Measurements from ENCODE around the gene CLEC16A.
A peak's percentile ranks its signal among the peaks of the same experiment; 100 is the strongest.

CLEC16A gene

DNA sequence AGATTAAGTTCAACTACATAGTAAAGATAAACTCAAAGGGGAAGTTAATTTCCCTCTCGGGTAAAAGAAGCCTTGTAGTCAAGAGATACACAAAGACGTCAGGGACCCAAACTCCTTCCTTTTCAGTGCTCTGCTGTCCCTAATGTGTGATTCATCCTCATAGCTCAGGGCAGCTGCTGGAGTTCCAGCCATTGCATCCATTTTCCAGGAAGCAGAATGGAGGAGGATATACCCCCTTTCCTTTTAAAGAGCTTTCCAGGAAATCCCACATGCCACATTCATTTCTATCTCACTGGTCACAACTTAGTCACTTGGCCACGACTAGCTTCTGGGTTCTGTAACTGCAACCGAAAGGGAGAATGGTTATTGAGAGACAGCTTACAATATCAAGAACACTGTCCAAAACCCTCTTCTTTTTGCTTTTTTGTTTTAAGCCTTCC lies 216.3 kb downstream of the CLEC16A start:
- H3K27ac ChIP-seq (ENCODE audit: low read depth, low read length) = no peak overlapping the region
- H3K56ac ChIP-seq (ENCODE audit: low read length) = no peak overlapping the region
- no peak overlapping the region for H4K5ac ChIP-seq (ENCODE audit: low read length)
- H3K9ac ChIP-seq (ENCODE audit: low read length) = no peak overlapping the region
- H3K4me2 ChIP-seq (ENCODE audit: low read length) = no peak overlapping the region
- no peaks in the 10 kb centered on the region for H3K36me3 ChIP-seq (ENCODE audit: control insufficient read depth, insufficient read depth, low read length)
- no peak overlapping the region for H3K18ac ChIP-seq (ENCODE audit: low read length)
- no peak for DNase-seq
- no peak overlapping the region for H2AK5ac ChIP-seq (ENCODE audit: low read length)
- H3K4me3 ChIP-seq (ENCODE audit: low read length) = no peak overlapping the region
- no peaks in the 10 kb centered on the region for H3K79me1 ChIP-seq (ENCODE audit: low read length)
- no peak overlapping the region for H2BK120ac ChIP-seq (ENCODE audit: low read depth, low read length)
- H3K79me2 ChIP-seq (ENCODE audit: control insufficient read depth, insufficient read depth, low read length) = no peaks in the 10 kb centered on the region
- H3K27me3 ChIP-seq (ENCODE audit: insufficient read depth, low read length, poor library complexity) = no peaks in the 10 kb centered on the region
- H3K4me1 ChIP-seq (ENCODE audit: control insufficient read depth, low read depth, low read length) = peaks cover 2% of the 10 kb centered on the region
- H2BK15ac ChIP-seq (replicated peaks; ENCODE audit: low read depth) = no peak overlapping the region
- no peak overlapping the region for H4K8ac ChIP-seq (ENCODE audit: low read depth, low read length)
- H2BK5ac ChIP-seq (ENCODE audit: low read length) = no peak overlapping the region
- WGBS (ENCODE audit: extremely low coverage, insufficient coverage, low lambda C conversion rate) = no CpG with 5 or more reads among the region's 4 CpGs
- H3K4ac ChIP-seq (ENCODE audit: low read depth, low read length) = no peak overlapping the region
- no peak overlapping the region for H3K23ac ChIP-seq (ENCODE audit: low read length)

DNA sequence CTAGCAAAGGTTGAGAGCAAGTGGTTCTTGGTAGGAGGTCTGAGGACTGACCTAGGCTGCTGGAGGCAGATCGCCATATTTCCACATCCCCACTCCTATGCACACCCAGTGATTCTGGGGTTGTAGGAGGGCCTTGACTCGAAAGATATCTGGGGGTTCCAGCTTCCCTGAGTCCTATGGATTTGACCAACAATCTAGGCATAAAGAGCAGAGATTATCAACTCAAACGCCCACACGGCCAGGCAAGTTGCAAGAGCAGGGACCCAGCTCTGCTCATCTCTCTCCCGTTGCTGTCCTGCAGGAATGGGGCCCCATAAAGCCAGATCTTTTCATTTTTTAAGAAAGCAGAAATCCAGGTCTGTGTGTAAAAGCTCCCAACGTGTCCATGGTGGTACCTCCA lies 217.1 kb downstream of the CLEC16A start:
- no CpG with 5 or more reads among the region's 6 CpGs for WGBS (ENCODE audit: extremely low coverage, insufficient coverage, low lambda C conversion rate)
- H2BK15ac ChIP-seq (replicated peaks; ENCODE audit: low read depth) = no peak overlapping the region
- H3K4me3 ChIP-seq (ENCODE audit: low read length) = no peak overlapping the region
- no peaks in the 10 kb centered on the region for H3K27me3 ChIP-seq (ENCODE audit: insufficient read depth, low read length, poor library complexity)
- H4K5ac ChIP-seq (ENCODE audit: low read length) = no peak overlapping the region
- peaks cover 2% of the 10 kb centered on the region for H3K4me1 ChIP-seq (ENCODE audit: control insufficient read depth, low read depth, low read length)
- H3K79me1 ChIP-seq (ENCODE audit: low read length) = no peaks in the 10 kb centered on the region
- no peak overlapping the region for H3K4me2 ChIP-seq (ENCODE audit: low read length)
- no peak overlapping the region for H4K8ac ChIP-seq (ENCODE audit: low read depth, low read length)
- no peak overlapping the region for H2BK120ac ChIP-seq (ENCODE audit: low read depth, low read length)
- H3K27ac ChIP-seq (ENCODE audit: low read depth, low read length) = no peak overlapping the region
- DNase-seq = no peak
- H3K4ac ChIP-seq (ENCODE audit: low read depth, low read length) = no peak overlapping the region
- no peak overlapping the region for H3K23ac ChIP-seq (ENCODE audit: low read length)
- no peaks in the 10 kb centered on the region for H3K79me2 ChIP-seq (ENCODE audit: control insufficient read depth, insufficient read depth, low read length)
- no peak overlapping the region for H3K18ac ChIP-seq (ENCODE audit: low read length)
- H2AK5ac ChIP-seq (ENCODE audit: low read length) = no peak overlapping the region
- H2BK5ac ChIP-seq (ENCODE audit: low read length) = no peak overlapping the region
- no peak overlapping the region for H3K9ac ChIP-seq (ENCODE audit: low read length)
- H3K56ac ChIP-seq (ENCODE audit: low read length) = no peak overlapping the region
- no peaks in the 10 kb centered on the region for H3K36me3 ChIP-seq (ENCODE audit: control insufficient read depth, insufficient read depth, low read length)

DNA sequence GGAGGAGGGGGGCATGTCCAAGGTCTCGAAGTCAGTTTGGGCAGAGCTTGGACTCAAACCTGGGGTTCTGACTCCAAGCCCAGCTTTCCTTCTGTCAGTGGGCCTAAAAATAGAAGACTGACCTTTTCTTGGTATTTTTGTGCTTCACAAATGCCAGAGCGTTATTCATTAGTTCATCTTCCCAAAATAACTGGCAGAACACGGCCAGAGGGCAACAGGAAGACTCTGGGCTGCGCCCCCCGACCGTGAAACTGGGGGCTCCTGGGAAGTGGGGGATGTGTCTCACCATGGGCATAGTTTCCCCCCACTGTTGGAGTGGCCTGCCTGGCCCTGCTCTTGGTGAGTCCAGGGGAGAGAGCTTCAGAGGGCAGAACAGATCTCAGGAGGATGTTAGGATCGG lies 217.6 kb downstream of the CLEC16A start:
- no peak overlapping the region for H3K4me2 ChIP-seq (ENCODE audit: low read length)
- no peak overlapping the region for H2BK15ac ChIP-seq (replicated peaks; ENCODE audit: low read depth)
- H3K79me1 ChIP-seq (ENCODE audit: low read length) = no peaks in the 10 kb centered on the region
- no peak for DNase-seq
- no peak overlapping the region for H2AK5ac ChIP-seq (ENCODE audit: low read length)
- no peaks in the 10 kb centered on the region for H3K79me2 ChIP-seq (ENCODE audit: control insufficient read depth, insufficient read depth, low read length)
- no peaks in the 10 kb centered on the region for H3K27me3 ChIP-seq (ENCODE audit: insufficient read depth, low read length, poor library complexity)
- no peak overlapping the region for H3K4me3 ChIP-seq (ENCODE audit: low read length)
- no peak overlapping the region for H3K9ac ChIP-seq (ENCODE audit: low read length)
- WGBS (ENCODE audit: extremely low coverage, insufficient coverage, low lambda C conversion rate) = no CpG with 5 or more reads among the region's 7 CpGs
- H3K27ac ChIP-seq (ENCODE audit: low read depth, low read length) = no peak overlapping the region
- no peak overlapping the region for H3K56ac ChIP-seq (ENCODE audit: low read length)
- H2BK5ac ChIP-seq (ENCODE audit: low read length) = no peak overlapping the region
- no peak overlapping the region for H4K8ac ChIP-seq (ENCODE audit: low read depth, low read length)
- H3K18ac ChIP-seq (ENCODE audit: low read length) = no peak overlapping the region
- H3K36me3 ChIP-seq (ENCODE audit: control insufficient read depth, insufficient read depth, low read length) = no peaks in the 10 kb centered on the region
- H3K4ac ChIP-seq (ENCODE audit: low read depth, low read length) = no peak overlapping the region
- no peak overlapping the region for H4K5ac ChIP-seq (ENCODE audit: low read length)
- peaks cover 2% of the 10 kb centered on the region for H3K4me1 ChIP-seq (ENCODE audit: control insufficient read depth, low read depth, low read length)
- no peak overlapping the region for H2BK120ac ChIP-seq (ENCODE audit: low read depth, low read length)
- no peak overlapping the region for H3K23ac ChIP-seq (ENCODE audit: low read length)

DNA sequence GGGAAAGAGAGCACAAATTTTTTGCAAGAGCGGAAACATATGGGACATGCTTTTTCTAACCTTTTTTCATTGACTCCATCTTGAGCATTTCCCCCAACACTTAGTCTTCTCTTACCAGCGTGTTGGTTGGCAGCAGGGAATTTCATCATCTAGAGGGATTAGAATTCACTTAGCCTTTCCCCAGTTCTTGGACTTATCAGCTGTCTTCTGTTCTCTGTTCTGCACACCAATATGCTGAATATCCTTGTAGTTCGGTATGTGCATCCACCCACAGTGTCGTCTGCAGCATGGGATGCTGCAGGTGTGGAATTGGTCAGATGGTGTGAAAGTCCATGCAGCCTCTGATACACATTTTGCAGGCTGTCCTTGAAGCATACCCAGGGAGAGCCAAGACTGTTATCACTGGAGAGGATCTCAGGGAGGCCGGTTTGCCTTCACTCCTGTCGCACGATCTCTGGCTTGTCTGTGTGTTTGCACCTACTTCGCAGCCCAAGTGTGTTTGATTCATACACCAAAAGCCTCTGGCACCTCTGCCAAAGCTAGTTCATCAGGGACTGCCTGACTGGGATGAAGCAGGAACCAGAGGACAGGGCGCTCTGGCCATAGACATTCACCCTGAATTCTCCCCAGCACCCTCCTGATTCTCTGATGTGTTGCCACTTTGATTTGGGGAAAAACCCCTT lies 218.4 kb downstream of the CLEC16A start:
- H3K56ac ChIP-seq (ENCODE audit: low read length) = no peak overlapping the region
- no peaks in the 10 kb centered on the region for H3K27me3 ChIP-seq (ENCODE audit: insufficient read depth, low read length, poor library complexity)
- no peak overlapping the region for H3K9ac ChIP-seq (ENCODE audit: low read length)
- no peak overlapping the region for H2BK15ac ChIP-seq (replicated peaks; ENCODE audit: low read depth)
- H2BK120ac ChIP-seq (ENCODE audit: low read depth, low read length) = no peak overlapping the region
- no peak overlapping the region for H3K4me3 ChIP-seq (ENCODE audit: low read length)
- H3K18ac ChIP-seq (ENCODE audit: low read length) = no peak overlapping the region
- no peak overlapping the region for H3K23ac ChIP-seq (ENCODE audit: low read length)
- H2BK5ac ChIP-seq (ENCODE audit: low read length) = no peak overlapping the region
- H3K36me3 ChIP-seq (ENCODE audit: control insufficient read depth, insufficient read depth, low read length) = no peaks in the 10 kb centered on the region
- H4K5ac ChIP-seq (ENCODE audit: low read length) = no peak overlapping the region
- no peaks in the 10 kb centered on the region for H3K79me2 ChIP-seq (ENCODE audit: control insufficient read depth, insufficient read depth, low read length)
- peaks cover 2% of the 10 kb centered on the region for H3K4me1 ChIP-seq (ENCODE audit: control insufficient read depth, low read depth, low read length)
- H4K8ac ChIP-seq (ENCODE audit: low read depth, low read length) = no peak overlapping the region
- H3K27ac ChIP-seq (ENCODE audit: low read depth, low read length) = no peak overlapping the region
- DNase-seq = peak; percentile 48
- no peak overlapping the region for H2AK5ac ChIP-seq (ENCODE audit: low read length)
- no peak overlapping the region for H3K4me2 ChIP-seq (ENCODE audit: low read length)
- no CpG with 5 or more reads among the region's 9 CpGs for WGBS (ENCODE audit: extremely low coverage, insufficient coverage, low lambda C conversion rate)
- H3K79me1 ChIP-seq (ENCODE audit: low read length) = no peaks in the 10 kb centered on the region
- H3K4ac ChIP-seq (ENCODE audit: low read depth, low read length) = no peak overlapping the region

DNA sequence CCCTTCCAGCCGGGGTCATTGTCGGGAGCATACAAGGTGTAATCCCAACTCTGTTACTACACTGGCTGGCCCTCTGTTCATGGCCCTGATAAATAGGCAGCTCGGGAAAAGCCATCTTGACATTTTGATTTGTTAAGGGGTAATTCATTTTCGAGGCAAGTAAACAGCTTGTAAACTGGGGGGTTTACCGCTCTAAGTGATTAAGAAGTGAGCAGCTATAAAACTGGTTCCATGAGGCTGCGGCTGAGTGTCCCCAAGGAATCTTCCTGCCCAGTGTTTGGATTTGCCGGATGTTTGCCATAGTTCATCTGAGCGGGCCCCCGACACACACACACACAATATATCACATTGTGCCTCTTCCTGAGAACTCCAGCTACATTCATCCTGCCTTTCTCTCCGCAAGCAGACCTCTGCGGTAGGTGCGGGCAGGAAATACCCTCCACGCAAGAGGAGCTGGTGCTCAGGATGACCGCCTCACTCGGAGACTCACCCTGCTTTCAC lies 219.4 kb downstream of the CLEC16A start:
- Histone ChIP-seq H3K9ac (ENCODE audit: low read length) (no peak overlapping the region), H3K79me2 (ENCODE audit: control insufficient read depth, insufficient read depth, low read length) (no peaks in the 10 kb centered on the region), H3K27me3 (ENCODE audit: insufficient read depth, low read length, poor library complexity) (no peaks in the 10 kb centered on the region), H3K23ac (ENCODE audit: low read length) (no peak overlapping the region), H3K18ac (ENCODE audit: low read length) (no peak overlapping the region), H3K4me2 (ENCODE audit: low read length) (no peak overlapping the region), H4K8ac (ENCODE audit: low read depth, low read length) (no peak overlapping the region), H3K79me1 (ENCODE audit: low read length) (no peaks in the 10 kb centered on the region), H3K4ac (ENCODE audit: low read depth, low read length) (no peak overlapping the region), H3K4me1 (ENCODE audit: control insufficient read depth, low read depth, low read length) (peaks cover 2% of the 10 kb centered on the region), H3K4me3 (ENCODE audit: low read length) (no peak overlapping the region), H3K56ac (ENCODE audit: low read length) (no peak overlapping the region), H3K27ac (ENCODE audit: low read depth, low read length) (no peak overlapping the region), H4K5ac (ENCODE audit: low read length) (no peak overlapping the region), H2AK5ac (ENCODE audit: low read length) (no peak overlapping the region), H2BK15ac (replicated peaks; ENCODE audit: low read depth) (no peak overlapping the region), H2BK5ac (ENCODE audit: low read length) (no peak overlapping the region), H3K36me3 (ENCODE audit: control insufficient read depth, insufficient read depth, low read length) (no peaks in the 10 kb centered on the region), H2BK120ac (ENCODE audit: low read depth, low read length) (no peak overlapping the region)
- no CpG with 5 or more reads among the region's 15 CpGs for WGBS (ENCODE audit: extremely low coverage, insufficient coverage, low lambda C conversion rate)
- DNase-seq = no peak
